Measurements from ENCODE around the gene MAML3.

Gene MAML3

GRCh38 chr4:139736661-139737060 lies 417.3 kb downstream of the MAML3 start:
- DNase-seq, result no peak

DNA sequence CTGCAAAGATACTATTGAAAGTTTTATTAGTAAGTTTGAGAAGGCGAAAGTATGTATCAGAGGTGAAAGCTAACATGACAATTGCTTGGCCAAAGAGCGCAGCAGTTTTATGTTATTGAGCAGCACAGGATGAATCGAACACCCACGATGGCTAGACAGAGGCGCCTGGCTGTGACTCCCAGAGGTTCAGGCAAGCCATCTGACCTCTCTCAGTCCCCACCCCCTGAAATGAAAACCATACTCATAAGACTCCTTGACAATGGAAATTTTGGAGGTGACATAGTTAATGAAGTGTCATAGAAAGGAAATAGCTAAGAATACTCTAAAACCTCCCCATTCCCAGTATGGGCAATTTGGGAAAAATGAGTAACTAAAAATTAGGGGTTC lies 417.7 kb downstream of the MAML3 start:
- no peak for DNase-seq

GRCh38 chr4:139735381-139736273 lies 418.4 kb downstream of the MAML3 start:
- peak; percentile 2 for DNase-seq

GRCh38 chr4:139734875-139735380 lies 419.1 kb downstream of the MAML3 start:
- peak; percentile 93 for DNase-seq

DNA sequence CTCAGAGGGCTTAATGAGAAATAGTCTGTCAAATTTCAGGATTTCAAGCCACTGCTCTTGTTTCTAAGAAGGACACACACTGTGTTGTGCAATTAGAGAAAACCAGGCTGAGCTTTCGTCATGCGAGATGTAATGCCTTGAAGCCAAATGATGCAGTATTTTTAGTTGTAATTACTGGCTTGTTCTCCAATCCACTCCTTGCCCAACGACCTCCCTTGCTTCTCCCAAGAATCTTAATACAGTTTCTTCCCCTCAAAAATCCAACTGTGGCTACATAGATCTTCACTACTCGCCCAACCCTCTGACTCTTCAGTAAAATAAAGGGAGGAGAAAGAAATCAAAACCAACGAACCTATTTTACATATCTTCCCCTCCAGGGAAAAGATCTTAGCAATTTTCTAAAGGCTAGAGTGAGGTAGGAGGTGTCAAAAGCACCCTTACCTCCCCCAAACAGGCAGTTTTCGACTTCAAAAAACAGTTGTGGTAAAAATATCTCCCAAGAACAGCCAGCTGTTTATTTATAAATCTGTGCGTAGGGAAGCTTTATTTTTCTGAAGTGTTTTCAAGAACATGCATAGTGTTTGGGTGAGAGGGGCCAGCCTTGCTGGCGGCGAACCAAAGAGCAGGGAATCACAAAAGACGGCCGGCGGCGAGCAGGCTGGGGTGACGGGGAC lies 419.6 kb downstream of the MAML3 start:
- no peak for DNase-seq

DNA sequence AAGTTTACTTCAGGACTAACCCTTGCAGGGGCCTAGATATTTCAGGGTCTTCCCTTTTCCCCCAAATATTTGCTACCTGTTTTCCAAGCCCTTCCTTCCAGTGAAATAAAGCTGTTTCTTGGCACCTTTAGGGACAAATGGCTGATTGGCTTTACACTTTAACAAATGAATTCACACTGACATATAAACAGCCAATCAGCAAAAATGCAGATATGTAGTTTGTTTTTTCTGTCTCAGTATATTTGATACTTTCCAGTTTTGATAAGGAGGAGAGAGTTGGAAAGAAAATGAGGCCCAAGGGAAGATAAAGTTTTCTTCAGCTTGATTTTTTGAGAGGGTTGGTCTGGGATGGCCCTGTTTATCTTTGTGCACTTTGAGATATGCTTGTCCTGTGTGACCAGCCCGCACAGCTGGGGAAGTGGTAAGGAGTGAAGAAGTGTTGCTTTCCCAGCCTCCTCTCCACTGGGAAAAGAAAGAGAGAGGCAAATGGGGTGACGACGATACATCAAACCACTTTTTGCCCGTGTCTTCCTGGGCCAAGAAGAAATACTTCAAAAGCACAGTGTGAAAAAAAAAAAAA lies 420.9 kb downstream of the MAML3 start:
- DNase-seq, result no peak

DNA sequence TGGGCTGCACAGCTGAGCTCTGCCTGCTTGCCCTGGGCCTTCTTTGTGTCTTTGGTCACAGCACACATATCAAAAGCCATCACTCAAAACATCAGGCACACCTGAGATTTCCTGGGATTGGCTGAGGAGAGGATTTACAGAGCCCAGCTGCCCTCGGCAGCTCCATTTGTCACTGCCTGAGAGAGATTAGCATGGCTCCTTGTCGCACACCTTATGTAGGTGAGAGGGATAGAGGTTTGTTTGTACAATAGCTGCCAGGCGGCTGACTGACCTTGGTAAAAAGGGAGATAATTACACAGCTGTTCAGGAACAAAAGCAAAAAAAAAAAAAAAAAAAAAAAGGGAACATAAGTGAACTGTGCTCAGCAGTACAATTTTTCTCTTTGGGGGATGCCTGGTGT lies 425.1 kb downstream of the MAML3 start:
- DNase-seq, result peak; percentile 12

GRCh38 chr4:139728146-139728545 lies 425.8 kb downstream of the MAML3 start:
- DNase-seq, result no peak

GRCh38 chr4:139726615-139727014 lies 427.4 kb downstream of the MAML3 start:
- DNase-seq, result no peak

GRCh38 chr4:139725236-139725635 lies 428.7 kb downstream of the MAML3 start:
- DNase-seq, result no peak

DNA sequence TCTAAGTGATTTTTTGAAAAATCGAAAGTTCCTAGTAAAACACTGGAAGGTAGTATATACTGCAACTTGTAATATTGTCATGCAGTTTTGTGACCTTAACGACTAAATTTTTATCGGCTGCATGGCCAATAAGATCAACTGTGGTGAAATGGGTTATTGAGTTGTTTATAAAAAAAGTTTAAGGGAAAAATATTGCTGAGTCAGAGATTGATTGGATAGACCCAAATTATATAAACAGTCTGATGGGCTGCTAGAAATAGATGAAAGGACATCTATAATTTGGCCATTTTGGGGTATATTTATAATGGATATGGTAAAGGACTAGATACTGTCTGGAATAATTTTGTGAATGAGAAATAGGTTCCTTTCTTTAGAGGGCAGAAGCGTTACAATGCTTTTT lies 432.2 kb downstream of the MAML3 start:
- DNase-seq, result no peak

- no peak for DNase-seq
Measured at GRCh38 chr4:139720806-139721205, 433.2 kb downstream of the MAML3 start.

- DNase-seq, result no peak
Measured at GRCh38 chr4:139719381-139720101, 434.4 kb downstream of the MAML3 start.

GRCh38 chr4:139718833-139719232 lies 435.2 kb downstream of the MAML3 start:
- DNase-seq, result no peak

GRCh38 chr4:139718358-139718757 lies 435.6 kb downstream of the MAML3 start:
- no peak for DNase-seq

DNA sequence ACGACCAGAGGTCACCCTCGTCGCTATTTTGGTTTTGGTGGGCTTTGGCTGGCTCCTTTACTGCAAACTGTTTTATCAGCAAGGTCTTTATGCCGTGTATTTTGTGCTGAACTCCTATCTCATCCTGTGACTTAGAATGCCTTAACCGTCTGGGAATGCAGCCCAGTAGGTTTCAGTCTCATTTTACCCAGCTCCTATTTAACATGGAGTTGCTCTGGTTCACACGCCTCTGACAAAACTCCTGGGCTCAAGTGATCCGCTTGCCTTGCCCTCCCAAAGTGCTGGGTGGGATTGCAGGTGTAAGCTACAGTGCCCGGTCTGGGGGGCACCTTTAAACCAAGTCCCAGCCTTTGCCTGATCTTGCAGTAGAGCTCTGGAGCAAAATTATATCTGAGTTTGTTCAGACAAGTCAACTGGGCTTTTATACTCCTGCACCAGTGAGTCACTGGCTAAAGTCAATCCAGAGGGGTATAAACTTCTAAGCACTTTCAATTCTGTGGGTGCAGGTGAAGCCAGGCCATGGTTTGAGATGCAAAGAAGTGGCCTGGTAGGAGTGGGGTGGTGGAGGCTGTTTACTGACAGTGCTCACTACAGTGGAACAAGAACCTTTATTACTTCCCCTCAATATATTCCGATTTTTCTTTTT lies 438.1 kb downstream of the MAML3 start:
- no peak for DNase-seq

DNA sequence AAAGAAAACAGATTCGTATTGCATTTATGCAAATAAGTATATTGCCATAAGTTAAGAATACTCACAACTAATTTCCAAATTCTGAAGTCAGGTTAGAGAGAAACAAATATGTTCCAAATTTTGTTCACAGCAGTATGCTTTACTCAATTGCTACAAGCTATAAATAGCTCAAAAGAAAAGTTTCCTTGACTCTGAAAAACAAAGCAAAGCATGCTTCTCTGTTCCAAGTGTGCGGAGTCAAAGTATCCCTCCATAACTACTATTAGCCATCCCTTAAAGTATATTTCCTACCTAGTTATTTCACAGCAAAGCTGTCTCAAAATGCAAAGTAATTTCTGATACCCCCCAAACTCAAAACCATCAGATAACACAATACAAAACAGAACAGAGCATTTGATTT lies 441.1 kb downstream of the MAML3 start:
- DNase-seq, result no peak

- DNase-seq, result no peak
Measured at GRCh38 chr4:139711461-139711860, 442.5 kb downstream of the MAML3 start.

GRCh38 chr4:139710073-139710472 lies 443.9 kb downstream of the MAML3 start:
- DNase-seq, result no peak

DNA sequence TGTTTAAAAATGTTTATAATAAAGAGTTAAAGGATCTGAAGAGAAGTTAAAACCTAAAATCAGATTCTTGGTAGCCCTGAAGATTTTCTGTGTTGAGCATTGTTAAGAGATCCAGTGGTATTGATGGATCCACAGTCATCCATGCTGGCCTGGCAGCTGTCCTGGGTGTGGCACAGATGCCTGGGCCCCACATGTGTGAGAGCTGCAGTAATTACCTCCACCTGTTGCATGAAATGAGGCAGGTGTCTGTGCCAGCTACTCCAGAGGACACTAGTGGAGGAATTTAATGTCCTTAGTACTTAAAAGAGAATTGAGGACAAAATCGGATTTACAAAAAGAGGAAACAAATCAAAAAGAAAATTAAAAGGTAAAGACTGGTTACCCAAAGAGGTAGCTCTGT lies 444.3 kb downstream of the MAML3 start:
- no peak for DNase-seq

DNA sequence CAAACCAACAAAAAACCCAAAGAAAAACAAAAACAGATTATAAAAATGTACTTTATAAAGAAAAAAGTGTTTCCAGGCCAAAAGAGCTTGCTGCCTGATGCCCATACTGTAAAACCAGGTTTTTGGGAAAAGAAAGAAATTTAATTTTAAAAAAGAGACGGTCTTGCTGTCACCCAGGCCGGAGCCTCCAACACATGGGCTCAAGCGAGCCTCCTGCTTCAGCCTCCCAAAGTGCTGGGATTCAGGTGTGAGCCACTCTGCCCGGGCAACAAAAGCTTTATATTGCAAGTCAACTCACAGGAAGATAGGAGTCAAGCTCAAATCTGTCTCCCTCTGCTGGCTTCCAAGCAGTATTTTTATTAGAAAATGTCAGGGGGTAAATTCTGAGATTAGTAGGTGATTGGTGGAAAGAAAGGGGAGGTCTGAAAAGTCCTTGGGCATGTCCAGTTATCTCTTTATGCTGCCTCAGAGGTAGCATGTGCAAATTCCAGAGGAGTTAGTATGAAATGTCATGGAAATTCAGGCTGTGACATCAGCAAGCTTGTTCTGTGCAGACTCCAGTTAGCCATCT lies 449.0 kb downstream of the MAML3 start:
- DNase-seq, result no peak

- DNase-seq, result no peak
Measured at GRCh38 chr4:139700568-139700967, 453.4 kb downstream of the MAML3 start.

Data from NCI-H1436 treated with DMSO at 0.1 percent for 48 hours (cell line).